LHCN-M2 (cell line): ENCODE measurements around the gene TMEM121. TPM values are rescaled to one million over a fixed set of nuclear protein-coding genes. Genes with fewer than 3 reads are reported as not detected.
"Not testable (repeated sequence)": the region's sequence is repeated elsewhere in the genome, so short reads cannot be mapped to it uniquely, and the experiment has no call there.

Source experiments
- DNase-seq: peaks from one replicate; pipeline ENCODE4 v3.0.0-alpha.2; 2012; ENCODE audit warnings: low read depth
- total RNA-seq: library from RNA; depleted of rRNA; stranded (reverse); fragments of >200 nt; gene quantifications from 2 replicates; pipeline ENCODE4 v1.2.3, GENCODE V29; 2014

The TMEM121 gene
- total RNA-seq, 1 experiment from 2014 or later = 12.2 TPM

DNA sequence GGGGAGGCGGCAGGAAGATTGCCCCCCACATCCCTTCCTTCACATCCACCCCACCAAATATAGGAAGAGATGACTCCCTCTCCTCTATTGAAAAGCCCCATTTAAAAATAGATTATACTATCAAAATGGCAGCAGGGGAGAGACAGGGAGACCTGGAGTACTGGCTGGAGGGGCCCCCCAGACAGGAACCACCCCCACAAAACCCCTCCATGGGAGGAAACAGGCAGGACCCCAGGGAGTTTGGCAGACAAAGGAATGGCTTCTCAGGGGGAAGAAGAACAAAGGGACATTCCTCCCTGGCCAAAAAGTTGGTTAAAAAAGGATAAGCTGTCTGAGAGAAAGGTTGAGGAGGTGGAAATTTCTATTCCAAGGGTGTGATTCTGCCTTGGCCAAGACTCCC is 19.3 kb downstream of the TMEM121 start:
- not testable (repeated sequence) for DNase-seq

DNA sequence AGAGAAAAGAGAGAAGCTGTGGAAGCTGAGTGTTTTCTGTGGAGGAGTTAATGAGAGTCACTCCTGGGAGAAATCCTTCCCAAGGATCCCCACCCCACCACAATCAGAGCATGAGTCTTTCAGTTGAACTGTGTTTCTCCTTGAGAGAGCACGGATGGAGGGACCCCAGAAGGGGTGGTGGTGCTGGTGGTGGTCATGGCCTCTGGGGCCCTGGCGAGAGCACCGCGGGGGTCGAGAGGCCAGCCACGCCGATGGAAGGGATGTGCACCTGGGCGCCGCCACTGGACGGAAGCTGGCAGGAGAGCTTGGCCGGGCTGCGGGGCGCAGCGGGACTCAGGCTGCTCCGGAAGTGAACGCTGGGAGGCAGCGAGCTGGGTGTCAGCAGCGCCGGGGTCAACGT is 20.0 kb downstream of the TMEM121 start:
- not testable (repeated sequence) for DNase-seq

DNA sequence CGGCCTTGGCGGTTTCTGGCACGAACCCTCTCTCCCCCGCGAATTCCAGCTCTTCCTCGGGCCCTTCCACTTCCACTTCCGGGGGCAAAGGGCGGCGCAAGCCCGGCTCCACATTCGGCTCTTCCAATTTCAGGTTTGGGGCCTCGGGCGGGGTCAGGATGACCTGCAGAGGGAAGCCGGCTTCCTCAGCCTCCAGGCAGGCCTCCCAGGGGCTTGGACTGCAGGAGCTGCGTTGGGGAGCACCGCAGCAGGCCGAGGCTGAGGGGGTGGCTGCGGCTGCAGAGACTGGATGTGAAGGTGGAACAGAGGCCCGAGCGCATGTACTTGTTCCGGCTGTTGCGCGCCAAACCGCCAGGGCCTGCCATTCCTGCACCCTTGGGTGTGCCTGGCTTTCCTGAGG is 20.7 kb downstream of the TMEM121 start:
- not testable (repeated sequence) for DNase-seq

DNA sequence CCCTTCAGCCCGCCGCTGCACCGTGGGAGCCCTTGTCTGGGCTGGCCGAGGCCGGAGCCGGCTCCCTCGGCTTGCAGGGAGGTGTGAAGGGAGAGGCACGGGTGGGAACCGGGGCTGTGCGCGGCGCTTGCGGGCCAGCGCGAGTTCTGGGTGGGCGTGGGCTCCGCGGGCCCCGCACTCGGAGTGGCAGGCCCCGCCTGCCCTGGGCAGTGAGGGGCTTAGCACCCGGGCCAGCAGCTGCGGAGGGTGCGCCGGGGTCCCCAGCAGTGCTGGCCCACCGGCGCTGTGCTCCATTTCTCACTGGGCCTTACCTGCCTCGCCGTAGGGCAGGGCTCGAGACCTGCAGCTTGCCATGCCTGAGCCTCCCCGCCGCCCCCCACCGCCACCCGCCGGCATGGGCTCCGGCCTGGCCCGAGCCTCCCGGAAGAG is 21.4 kb downstream of the TMEM121 start:
- DNase-seq = no peak

DNA sequence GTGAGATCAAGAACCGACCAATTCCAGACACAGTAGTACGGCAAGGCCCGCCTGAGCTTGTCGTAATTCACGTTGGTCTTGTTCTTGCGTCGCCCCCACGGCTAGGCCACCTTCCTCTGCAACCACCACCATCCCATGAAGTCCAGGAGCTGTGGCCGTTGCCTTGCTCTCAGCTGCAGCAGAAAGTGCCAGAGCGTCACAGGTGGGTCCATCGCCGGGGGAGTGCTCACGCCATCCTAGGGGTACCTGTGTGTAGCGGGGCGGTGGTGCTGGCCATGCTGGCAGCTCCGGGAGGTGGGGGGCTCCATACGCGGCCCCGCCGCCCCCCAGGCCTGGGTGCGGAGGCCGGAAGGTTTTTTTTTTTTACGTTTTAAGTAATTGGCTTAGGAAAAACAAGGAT is 23.1 kb downstream of the TMEM121 start:
- no peak for DNase-seq

DNA sequence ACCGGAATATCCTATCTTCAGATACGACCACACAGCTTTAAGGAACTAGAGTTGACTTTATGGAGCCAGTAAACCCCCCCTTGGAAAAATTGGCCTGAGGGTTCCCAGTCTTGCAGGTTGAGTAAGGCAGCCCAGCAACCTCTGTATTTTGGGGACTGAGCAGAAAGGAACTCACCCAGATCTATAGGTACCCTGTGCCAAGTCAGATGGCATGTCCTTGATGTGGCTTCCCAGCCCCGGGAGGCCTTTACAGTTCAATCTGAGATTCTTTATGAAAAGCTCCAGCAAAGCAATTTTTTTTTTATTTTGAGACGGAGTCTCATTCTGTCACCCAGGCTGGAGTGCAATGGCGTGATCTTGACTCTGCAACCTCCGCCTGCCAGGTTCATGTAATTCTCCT is 27.6 kb downstream of the TMEM121 start:
- no peak for DNase-seq

DNA sequence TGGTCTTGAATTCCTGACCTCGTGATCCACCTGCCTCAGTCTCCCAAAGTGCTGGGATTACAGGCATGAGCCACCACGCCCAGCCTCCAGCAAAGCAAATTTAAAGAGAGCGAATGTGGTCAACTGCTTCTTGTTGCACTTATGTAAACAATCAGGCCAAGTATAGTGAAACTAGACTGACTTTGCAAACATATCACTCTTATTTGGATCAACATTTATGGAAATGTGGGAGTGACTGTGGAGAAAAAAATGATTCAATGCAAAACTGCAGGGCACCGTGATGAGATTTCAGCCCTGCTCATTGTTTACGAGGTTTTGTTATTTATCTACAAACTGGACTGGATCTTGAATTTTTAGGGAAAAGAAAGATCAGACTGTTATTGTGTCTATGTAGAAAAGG is 28.1 kb downstream of the TMEM121 start:
- DNase-seq = no peak

DNA sequence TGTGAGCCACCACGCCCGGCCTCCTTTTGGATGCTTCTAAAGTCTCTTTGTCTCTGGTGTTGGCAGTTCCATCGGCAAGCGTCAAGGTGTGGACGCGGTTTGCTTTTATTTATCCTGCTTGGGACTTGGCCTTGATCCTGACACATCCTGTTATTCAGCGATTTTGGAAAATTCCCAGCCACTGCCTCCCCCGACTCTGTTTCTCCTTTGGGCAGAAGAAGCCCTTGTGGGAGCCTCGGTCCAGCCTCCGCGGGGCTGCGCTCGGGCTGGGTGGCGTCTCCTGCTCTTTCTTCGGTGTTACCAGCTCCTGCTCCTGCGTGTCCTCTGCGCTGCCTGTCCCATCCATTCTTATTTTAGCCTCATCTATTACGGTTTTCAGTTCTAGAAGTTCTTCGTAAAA is 31.3 kb downstream of the TMEM121 start:
- not testable (repeated sequence) for DNase-seq

DNA sequence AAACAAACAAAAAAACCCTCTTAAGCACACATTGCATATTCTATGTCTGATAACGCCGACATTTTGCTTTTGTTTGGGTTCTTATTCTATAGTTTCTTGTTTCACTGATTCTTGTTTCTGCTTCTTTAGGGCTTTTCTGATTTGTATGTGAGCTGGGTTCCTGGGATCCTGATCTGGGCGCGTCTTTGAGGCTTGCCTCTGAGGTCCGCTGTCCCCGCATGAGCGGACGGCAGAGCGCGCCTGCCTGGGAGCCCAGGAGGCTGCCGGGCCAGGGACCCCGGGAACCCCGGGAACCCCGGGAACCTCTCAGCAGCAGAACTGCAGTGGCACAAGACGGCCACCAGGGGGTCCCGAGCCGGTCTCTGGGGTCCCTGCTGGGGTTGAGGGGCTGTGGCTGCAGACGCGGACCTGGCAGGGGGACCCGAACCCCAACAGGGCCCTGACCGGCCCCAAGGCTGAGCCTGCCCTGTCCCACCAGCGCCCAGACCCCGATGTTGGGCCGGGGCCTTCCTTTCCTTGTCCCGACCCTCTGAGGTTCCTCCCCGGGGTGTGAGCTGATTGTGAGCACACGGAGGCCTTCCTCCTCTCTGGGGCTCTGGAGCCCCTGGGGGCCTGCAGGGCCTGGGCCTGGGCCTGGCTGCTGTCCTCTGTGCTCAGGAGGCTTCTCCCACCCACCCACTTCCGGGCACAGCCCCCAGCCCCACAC is 32.2 kb downstream of the TMEM121 start:
- DNase-seq = not testable (repeated sequence)

DNA sequence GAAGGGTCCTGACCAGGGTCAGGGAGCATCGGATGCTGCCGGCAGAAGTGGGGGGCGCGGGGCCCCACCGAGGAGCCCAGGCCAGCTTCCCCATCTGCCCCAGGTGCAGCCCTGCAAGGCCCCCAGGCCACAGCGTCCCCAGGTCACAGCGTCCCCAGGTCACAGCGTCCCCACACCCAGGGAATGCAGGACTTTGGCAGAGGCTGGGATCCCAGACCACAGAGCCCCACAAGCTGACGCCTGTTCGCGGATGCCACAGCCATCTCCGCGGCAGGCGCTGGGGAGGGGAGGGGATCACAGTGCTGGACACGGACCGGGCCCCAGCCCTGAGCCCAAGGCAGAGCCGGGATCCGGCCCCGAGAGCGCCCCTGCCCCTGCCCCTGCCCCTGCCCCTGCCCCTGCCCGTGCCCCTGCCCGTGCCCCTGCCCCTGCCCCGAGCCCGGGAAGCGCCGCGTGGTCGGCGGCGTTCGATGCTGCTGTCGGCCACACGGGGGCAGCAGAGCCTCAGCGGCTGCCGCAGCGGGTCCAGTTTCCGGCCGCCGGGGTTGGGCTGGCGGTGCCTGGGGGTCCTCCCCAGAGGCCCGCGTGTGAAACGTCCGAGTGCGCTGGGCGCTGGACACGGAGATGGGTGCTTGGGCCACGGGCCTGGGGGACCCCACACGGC is 33.1 kb downstream of the TMEM121 start:
- not testable (repeated sequence) for DNase-seq

DNA sequence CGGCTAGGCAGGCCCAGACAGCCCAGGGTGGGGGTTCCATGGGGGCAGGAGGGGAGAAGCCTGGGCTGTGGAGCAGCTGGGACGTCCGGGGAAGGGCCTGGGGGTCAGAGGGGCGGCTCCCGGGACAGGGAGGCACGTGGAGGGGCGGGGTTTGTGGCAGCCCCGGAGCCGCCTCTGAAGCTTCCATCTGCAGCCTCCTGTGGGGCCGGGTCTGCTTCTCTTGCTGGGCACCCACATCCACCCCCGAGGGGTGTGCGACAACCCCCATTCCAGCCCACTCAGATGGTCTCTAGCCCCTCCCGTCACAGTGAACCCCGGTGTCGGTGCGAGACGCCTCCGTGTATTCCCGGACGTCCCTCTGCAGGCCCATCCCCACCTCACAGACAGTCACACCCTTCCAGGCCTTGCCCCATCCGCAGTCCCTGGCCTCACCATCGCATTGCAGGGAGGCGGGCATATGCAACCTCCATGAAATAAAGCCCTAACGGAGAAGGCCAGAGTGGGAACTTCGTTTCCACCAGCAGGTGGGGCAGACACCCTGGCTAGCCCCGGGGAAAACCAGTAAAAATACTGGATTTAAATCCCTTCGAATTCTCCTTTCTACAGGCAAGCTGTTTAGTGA is 33.8 kb downstream of the TMEM121 start:
- not testable (repeated sequence) for DNase-seq

DNA sequence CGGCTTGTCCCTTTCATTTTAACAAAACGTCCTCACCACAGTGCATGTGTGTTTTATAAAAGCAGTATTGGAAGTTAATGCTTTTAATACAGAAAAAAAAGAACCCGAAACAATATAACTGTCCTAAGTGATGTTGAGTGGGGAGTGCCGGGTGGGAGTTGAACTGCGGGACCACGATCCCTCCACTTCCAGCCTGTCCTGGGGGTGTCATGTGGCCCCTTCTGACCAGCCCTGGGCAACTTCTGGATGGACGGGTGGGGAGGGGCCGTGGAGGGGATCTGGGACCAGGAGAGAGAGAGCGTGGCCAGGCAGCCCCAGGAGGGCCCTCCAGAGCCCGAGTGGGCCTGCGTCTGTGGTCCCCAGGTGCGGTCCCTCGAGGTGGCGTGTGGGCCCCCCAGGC is 35.0 kb downstream of the TMEM121 start:
- DNase-seq = not testable (repeated sequence)

DNA sequence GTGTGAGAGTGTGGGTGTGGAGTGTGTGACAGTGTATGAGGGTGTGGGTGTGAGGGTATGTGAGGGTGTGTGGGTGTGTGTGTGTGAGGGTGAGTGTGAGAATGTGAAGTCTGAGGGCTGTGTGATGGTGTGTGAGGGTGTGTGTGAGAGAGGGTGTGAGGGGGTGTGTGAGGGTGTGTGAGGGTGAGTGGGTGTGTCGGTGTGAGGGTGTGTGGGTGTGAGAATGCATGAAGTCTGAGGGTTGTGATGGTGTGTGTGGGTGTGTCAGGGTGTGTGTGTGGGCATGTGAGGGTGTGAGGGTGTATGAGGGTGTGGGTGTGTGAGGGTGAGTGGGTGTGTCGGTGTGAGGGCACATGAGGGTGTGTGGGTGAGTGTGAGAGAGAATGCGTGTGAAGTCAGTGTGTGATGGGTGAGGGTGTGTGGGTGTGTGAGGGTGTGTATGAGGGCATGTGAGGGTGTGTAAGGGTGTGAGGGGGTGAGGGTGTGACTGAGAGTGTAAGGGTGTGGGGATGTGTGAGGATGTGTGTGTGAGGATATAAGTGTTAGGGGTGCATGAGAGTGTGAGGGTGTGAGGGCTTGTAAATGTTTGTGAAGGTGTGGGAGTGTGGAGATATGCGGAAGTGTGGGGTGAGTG is 36.4 kb downstream of the TMEM121 start:
- no peak for DNase-seq

DNA sequence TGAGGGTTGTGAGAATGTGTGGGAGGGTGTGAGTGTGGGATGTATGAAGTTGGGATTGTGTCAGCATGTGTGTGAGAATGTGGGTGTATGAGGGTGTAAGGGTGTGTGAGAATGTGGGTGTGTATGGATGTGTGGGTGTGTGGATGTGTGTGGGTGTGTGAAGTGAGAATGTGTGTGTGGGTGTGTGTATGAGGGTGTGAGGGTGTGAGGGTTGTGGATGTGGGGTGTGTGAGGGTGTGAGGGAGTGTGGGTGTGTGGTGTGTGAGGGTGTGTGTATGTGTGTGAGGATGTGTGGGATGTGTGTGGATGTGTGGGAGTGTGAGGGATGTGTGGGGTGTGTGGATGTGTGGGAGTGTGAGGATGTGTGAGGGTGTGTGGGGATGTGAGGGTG is 37.0 kb downstream of the TMEM121 start:
- DNase-seq = no peak

DNA sequence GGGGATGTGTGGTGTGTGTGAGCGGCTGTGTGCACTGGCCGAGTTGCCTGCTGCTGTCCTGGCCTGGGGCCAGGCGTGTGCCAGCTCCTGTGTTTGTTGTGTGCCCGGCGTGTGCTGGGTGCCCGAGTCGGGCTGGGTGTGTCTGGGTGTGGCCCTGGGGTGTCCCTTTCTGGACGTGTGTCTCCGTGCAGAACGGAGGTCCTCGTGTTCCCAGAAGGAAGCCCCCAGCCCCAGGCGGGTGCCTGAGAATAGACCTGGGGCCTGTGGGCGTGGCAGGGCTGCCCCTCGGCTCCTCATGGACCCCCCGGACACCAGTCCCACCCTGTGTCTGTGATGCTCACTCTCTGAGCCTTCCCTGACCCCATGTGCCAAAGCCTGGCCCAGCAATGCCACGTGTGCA is 38.2 kb downstream of the TMEM121 start:
- DNase-seq = not testable (repeated sequence)

DNA sequence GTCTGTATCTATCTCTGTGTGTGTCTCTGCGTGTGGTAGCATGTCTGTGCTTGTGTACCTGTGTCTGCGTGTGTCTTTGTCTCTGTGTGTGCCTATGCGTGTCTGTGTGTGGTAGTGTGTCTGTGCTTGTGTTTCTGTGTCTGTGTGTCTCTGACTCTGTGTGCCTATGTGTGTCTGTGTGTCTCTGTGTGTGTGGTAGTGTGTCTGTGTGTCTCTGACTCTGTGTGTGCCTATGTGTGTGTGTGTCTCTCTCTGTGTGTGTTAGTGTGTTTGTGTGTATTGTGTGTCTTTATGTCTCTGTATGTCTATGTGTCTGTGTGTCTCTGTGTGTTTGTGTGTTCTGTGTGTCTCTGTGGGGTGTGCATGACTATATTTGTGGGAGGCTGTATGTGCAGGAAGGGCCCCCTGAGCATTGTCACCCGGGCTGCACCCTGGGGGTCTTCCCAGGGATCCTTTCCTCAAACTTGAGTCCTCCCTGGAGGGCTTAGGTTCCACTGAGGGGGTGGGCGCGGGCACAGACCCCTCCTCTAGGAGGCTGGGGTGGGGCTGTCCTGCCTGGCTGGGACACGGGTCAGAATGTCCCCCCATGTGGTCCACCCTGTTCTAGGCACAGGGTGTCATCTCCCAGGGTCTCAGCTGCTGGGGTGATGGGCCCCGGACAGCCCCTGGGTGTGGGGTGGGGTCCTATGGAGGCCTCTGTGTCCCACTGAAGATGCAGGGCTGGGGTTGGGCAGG is 39.0 kb downstream of the TMEM121 start:
- DNase-seq = not testable (repeated sequence)

DNA sequence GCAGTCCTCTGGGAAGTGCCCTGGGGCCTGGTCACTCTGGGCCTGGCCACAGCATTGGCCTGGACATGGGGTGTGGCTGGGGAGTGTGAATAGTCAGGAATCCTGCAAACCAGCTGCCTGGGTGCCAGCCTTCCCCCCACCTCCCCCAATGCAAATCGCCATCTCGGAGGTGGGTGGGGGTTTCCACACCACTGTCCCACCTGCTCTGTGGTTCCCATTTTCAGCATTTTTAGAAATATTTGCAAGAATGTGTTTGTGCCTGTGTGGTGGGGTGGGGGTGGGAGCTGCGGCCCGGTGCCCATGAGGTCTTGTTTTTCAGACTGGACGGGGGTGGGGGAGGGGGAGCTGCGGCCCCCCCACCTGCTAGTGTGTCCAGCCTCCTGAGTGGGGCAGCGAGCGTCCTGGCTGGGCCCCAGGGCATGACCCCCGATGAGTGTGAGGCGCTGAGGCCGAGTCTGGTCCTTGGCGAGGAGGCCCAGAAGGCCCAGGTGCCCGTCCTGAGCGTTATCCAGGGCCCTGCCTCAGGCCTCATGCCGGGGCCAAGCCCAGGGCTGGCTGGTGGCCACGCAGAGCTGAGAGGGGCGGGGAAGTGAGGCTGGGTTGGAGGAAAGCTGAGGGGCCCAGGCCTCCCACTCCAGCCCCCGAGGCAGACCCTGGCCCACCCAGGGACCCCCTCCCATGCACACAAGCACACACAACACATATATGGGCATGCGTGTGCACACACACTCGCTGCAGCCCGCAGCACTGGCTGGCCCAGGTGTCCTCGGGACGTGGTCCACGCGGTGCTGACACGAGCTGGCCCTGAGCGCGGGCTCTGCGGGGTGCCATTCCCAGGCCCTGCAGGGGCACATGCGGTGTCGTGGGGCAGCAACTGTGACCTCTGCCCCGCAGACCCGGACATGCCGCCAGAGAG is 40.1 kb downstream of the TMEM121 start:
- not testable (repeated sequence) for DNase-seq

DNA sequence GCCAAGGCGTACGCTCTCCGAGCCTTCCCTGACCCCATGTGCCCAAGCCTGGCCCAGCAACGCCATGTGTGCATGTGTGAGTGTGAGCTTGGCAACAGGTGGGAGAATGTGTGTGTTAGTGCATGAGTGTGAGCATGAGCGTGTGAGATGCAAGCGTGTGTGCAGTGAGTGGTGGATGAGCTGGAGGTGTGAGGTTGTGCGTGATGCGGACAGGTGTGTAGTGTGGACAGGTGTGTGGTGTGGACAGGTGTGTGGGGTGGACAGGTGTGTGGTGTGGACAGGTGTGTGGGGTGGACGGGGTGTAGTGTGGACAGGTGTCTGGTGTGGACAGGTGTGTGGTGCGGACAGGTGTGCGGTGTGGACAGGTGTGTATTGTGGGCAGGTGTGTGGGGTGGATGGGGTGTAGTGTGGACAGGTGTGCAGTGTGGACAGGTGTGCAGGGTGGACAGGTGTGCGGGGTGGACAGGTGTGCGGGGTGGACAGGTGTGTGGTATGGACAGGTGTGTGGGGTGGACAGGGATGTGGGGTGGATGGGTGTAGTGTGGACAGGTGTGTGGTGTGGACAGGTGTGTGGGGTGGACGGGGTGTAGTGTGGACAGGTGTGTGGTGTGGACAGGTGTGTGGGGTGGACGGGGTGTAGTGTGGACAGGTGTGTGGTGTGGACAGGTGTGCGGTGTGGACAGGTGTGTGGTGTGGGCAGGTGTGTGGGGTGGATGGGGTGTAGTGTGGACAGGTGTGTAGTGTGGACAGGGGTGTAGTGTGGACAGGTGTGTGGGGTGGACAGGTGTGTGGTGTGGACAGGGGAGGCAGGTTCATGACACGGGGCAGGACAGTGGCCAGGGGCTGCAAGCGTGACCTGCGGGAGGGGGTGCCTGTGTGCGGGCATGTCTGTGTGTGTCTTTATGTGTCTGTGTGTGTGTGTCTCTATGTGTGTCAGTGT is 41.1 kb downstream of the TMEM121 start:
- not testable (repeated sequence) for DNase-seq

DNA sequence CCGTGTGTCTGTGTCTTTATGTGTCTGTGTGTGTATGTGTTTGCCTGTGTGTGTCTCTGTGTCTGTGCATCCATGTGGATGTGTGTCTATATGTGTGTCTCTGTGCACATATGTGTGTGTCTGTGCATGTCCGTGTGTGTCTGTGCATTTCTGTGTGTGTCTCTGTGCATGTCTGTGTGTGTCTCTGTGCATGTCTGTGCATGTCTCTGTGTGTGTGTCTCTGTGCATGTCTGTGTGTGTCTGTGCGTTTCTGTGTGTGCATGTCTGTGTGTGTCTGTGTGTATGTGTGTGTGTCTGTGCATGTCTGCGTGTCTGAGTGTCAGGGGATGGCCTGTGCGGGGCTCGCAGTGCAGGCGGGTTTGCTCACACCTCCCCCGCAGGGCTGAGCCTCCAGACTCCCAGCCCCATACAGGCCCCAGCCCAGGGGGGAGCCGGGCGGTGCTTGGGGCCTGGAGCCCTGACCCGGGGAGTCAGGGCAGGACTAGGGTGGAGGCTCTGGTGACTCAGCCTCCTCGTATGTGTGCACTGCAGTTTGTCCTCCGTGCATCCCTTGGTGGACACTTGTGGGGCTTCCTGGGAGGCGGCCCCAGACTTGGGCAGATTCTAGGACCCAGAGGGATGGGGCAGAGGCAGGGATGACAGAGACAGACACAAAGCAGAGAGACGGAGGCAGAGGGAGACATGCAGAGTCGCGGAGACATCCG is 41.9 kb downstream of the TMEM121 start:
- not testable (repeated sequence) for DNase-seq
